HCT116 (cell line): Measurements from ENCODE around the gene RRP12. TPM values are rescaled to one million over a fixed set of nuclear protein-coding genes. Genes with fewer than 3 reads are reported as not detected.

Source experiments
- ATAC-seq: fragments of 200-7000 bp; cut with Tn5 transposase; 2 replicates; pipeline ENCODE4 v1.9.1; 2020; ENCODE audit warnings: mild to moderate bottlenecking, moderate library complexity
- BruUV-seq: library from RNA; stranded (reverse); fragments of 400-500 nt; replicated peaks from 2 replicates; lab custom pipeline; 2021; lab: Mats Ljungman, UMichigan
- CTCF ChIA-PET: fragments of 300-600 bp; sonication (Branson Sonifier 250); formaldehyde crosslinking; loops from one replicate; lab custom pipeline; 2021; ENCODE audit warnings: antibody characterized with exemption; lab: Charles Lee
- POLR2A ChIA-PET: fragments of 300-600, 350-600 bp; sonication (Branson Sonifier 250); formaldehyde crosslinking; loops from one replicate; lab custom pipeline; 2021; ENCODE audit warnings: antibody characterized with exemption; lab: Charles Lee
- RAD21 ChIA-PET, 2 experiments: fragments of 300-600 bp; sonication (Branson Sonifier 250); formaldehyde crosslinking; loops; one replicate each; lab custom pipeline; 2023; ENCODE audit warnings: low total read pairs in 2 of 2; ENCODE audit not compliant: uncharacterized antibody in 2 of 2, unreplicated experiment in 2 of 2, low non-redundant PET in 1 of 2; lab: Charles Lee
- DNase-seq: peaks from one replicate; pipeline ENCODE4 v3.0.0-alpha.2; 2010; ENCODE audit warnings: low read depth, low spot score
- H2AFZ ChIP-seq: fragments of 200-600 bp; shearing (Covaris generic), sonication (generic); 2 replicates; pipeline ENCODE4 v1.6.1; 2017; ENCODE audit warnings: low read depth, mixed run types, mixed read lengths, antibody characterized with exemption, low read length; ENCODE audit not compliant: poor library complexity, severe bottlenecking
- H3K27ac ChIP-seq: 2 replicates; pipeline ENCODE4 v1.5.1; 2012; ENCODE audit warnings: low read depth, low read length
- H3K27me3 ChIP-seq: fragments of 200-600 bp; sonication (generic); 2 replicates; pipeline ENCODE4 v1.6.1; 2016; ENCODE audit warnings: mixed run types, low read length, mixed read lengths; ENCODE audit not compliant: insufficient read depth
- H3K36me3 ChIP-seq, 2 experiments: fragments of 200-500 bp in 1 of 2; fragments of 200-600 bp in 1 of 2; sonication (Bioruptor generic) in 1 of 2; sonication (generic) in 1 of 2; 2 replicates each; pipeline versions ENCODE4 v1.5.1 to v1.6.1; 2014 to 2016; ENCODE audit warnings: low read length in 2 of 2, inconsistent platforms in 1 of 2, mixed read lengths in 1 of 2, mixed run types in 1 of 2; ENCODE audit not compliant: insufficient read depth in 2 of 2, control insufficient read depth in 1 of 2
- H3K4me1 ChIP-seq, 2 experiments: fragments of 200-600 bp in 1 of 2; sonication (generic) in 1 of 2; 2 replicates each; pipeline versions ENCODE4 v1.5.1 to v1.6.1; 2012 to 2017; ENCODE audit warnings: low read length in 2 of 2, inconsistent platforms in 1 of 2, mild to moderate bottlenecking in 1 of 2, mixed read lengths in 1 of 2, mixed run types in 1 of 2, moderate library complexity in 1 of 2; ENCODE audit not compliant: insufficient read depth in 2 of 2, control insufficient read depth in 1 of 2
- H3K4me2 ChIP-seq: fragments of 200-600 bp; sonication (generic); 2 replicates; pipeline ENCODE4 v1.6.1; 2017; ENCODE audit warnings: mixed run types, low read length, mixed read lengths
- H3K4me3 ChIP-seq, 2 experiments: fragments of 200-600 bp in 1 of 2; sonication (generic) in 1 of 2; replicated peaks in 1 of 2; 2 replicates each; pipeline ENCODE4 v1.5.1; 2011 to 2016; ENCODE audit warnings: low read length in 2 of 2, control low read depth in 1 of 2, low read depth in 1 of 2, mild to moderate bottlenecking in 1 of 2, mixed read lengths in 1 of 2, mixed run types in 1 of 2
- H3K79me2 ChIP-seq: fragments of 200-600 bp; sonication (generic); 2 replicates; pipeline ENCODE4 v1.6.1; 2017; ENCODE audit warnings: mild to moderate bottlenecking, mixed run types, low read length, moderate library complexity, mixed read lengths; ENCODE audit not compliant: insufficient read depth
- H3K9ac ChIP-seq: fragments of 200-600 bp; sonication (generic); 2 replicates; pipeline ENCODE4 v1.6.1; 2016; ENCODE audit warnings: low read length, mixed read lengths
- H3K9me2 ChIP-seq: fragments of 200-600 bp; sonication (generic), shearing (Covaris generic); 2 replicates; pipeline ENCODE4 v1.6.1; 2017; ENCODE audit warnings: mixed run types, mild to moderate bottlenecking, moderate library complexity; ENCODE audit not compliant: insufficient read depth
- H3K9me3 ChIP-seq, 2 experiments: fragments of 200-500 bp in 1 of 2; fragments of 200-600 bp in 1 of 2; sonication (Bioruptor generic) in 1 of 2; sonication (generic) in 1 of 2; 2 replicates each; pipeline ENCODE4 v1.6.1; 2014 to 2017; ENCODE audit warnings: low read length in 2 of 2, mixed read lengths in 2 of 2, inconsistent platforms in 1 of 2, low read depth in 1 of 2, mild to moderate bottlenecking in 1 of 2, mixed run types in 1 of 2, moderate library complexity in 1 of 2; ENCODE audit not compliant: control insufficient read depth in 1 of 2, insufficient read depth in 1 of 2
- H4K20me1 ChIP-seq: fragments of 200-600 bp; sonication (generic), shearing (Covaris generic); 2 replicates; pipeline ENCODE4 v1.6.1; 2017; ENCODE audit warnings: mixed run types, mild to moderate bottlenecking, moderate library complexity; ENCODE audit not compliant: insufficient read depth
- CEBPB ChIP-seq: IDR thresholded peaks from 2 replicates; pipeline ENCODE4 v1.6.1; 2012; ENCODE audit warnings: low read depth
- EGR1 ChIP-seq: IDR thresholded peaks from 2 replicates; pipeline ENCODE4 v1.6.1; 2012; ENCODE audit warnings: low read depth
- EZH2 ChIP-seq: fragments of 200-600 bp; sonication (generic); IDR thresholded peaks from 2 replicates; pipeline ENCODE4 v1.6.1; 2017; ENCODE audit warnings: antibody characterized with exemption, mixed run types
- SIN3A ChIP-seq: IDR thresholded peaks from 2 replicates; pipeline ENCODE4 v1.6.1; 2012; ENCODE audit warnings: low read depth
- YY1 ChIP-seq: IDR thresholded peaks from 2 replicates; pipeline ENCODE4 v1.6.1; 2011; ENCODE audit warnings: low read length, low read depth, moderate library complexity, mild to moderate bottlenecking; ENCODE audit not compliant: insufficient replicate concordance; ENCODE audit errors: extremely low read depth
- intact Hi-C: fragments of 100-400 bp; cut with micrococcal nuclease; formaldehyde crosslinking; loops from 2 replicates; pipeline ENCODE4 v1.10.0; 2022
- total RNA-seq: library from RNA; stranded (reverse); gene quantifications from one replicate; pipeline ENCODE4 v1.2.1, GENCODE V29; 2021; ENCODE audit not compliant: unreplicated experiment
- TF ChIP-seq, protein P1 (sequence below): IDR thresholded peaks from 2 replicates; pipeline ENCODE4 v1.6.1; 2011; ENCODE audit warnings: mild to moderate bottlenecking, low read length, moderate library complexity; ENCODE audit not compliant: insufficient replicate concordance; ENCODE audit errors: extremely low read depth
- TF ChIP-seq, protein P2 (sequence below), 3 experiments: fragments of 200-600 bp in 1 of 3; sonication (generic) in 1 of 3; IDR thresholded peaks in 2 of 3; conservative IDR thresholded peaks in 1 of 3; 2 replicates each; pipeline ENCODE4 v1.5.1; 2012 to 2017; ENCODE audit warnings: low read depth in 2 of 3, low read length in 2 of 3, antibody characterized with exemption in 1 of 3, borderline replicate concordance in 1 of 3, control low read depth in 1 of 3, mild to moderate bottlenecking in 1 of 3, mixed read lengths in 1 of 3, mixed run types in 1 of 3, moderate library complexity in 1 of 3; ENCODE audit not compliant: insufficient read depth in 1 of 3
- TF ChIP-seq, protein P3 (sequence below): IDR thresholded peaks from 2 replicates; pipeline ENCODE4 v1.6.1; 2012

Gene RRP12
- total RNA-seq, 1 experiment from 2014 or later: 67.0 TPM

DNA sequence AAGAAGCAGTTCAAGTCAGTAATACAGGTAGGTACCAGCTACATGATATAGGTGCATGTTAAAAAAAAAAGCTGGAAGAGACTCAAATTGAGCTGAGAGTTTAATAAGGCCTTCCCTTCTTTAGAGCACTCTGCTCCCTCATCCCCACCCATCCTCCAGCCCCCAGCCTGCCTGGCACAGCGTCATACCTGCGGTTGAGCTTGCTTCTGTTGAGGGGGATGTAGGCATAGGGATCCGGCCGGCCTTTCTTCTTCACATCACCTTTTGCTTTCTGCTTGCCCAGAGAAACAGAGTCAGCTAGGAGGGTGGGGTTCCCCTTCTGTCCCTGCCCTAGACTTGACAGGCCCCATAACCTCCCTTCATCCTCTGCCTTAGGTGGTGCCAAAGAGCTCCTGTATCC, 42.8 kb downstream of the RRP12 start (continued):
- TF ChIP-seq, protein P1, sequence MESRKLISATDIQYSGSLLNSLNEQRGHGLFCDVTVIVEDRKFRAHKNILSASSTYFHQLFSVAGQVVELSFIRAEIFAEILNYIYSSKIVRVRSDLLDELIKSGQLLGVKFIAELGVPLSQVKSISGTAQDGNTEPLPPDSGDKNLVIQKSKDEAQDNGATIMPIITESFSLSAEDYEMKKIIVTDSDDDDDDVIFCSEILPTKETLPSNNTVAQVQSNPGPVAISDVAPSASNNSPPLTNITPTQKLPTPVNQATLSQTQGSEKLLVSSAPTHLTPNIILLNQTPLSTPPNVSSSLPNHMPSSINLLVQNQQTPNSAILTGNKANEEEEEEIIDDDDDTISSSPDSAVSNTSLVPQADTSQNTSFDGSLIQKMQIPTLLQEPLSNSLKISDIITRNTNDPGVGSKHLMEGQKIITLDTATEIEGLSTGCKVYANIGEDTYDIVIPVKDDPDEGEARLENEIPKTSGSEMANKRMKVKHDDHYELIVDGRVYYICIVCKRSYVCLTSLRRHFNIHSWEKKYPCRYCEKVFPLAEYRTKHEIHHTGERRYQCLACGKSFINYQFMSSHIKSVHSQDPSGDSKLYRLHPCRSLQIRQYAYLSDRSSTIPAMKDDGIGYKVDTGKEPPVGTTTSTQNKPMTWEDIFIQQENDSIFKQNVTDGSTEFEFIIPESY: no peak
- TF ChIP-seq EGR1 (no peak), SIN3A (no peak), EZH2 (no peak)
- TF ChIP-seq, protein P2, sequence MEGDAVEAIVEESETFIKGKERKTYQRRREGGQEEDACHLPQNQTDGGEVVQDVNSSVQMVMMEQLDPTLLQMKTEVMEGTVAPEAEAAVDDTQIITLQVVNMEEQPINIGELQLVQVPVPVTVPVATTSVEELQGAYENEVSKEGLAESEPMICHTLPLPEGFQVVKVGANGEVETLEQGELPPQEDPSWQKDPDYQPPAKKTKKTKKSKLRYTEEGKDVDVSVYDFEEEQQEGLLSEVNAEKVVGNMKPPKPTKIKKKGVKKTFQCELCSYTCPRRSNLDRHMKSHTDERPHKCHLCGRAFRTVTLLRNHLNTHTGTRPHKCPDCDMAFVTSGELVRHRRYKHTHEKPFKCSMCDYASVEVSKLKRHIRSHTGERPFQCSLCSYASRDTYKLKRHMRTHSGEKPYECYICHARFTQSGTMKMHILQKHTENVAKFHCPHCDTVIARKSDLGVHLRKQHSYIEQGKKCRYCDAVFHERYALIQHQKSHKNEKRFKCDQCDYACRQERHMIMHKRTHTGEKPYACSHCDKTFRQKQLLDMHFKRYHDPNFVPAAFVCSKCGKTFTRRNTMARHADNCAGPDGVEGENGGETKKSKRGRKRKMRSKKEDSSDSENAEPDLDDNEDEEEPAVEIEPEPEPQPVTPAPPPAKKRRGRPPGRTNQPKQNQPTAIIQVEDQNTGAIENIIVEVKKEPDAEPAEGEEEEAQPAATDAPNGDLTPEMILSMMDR (IDR thresholded peaks at IDR 0.05 in 2 of 3, conservative IDR thresholded peaks at IDR 0.05 in 1 of 3; ENCODE audit: borderline replicate concordance in 1 of 3, insufficient read depth in 1 of 3, low read depth in 2 of 3, low read length in 2 of 3): no peak
- TF ChIP-seq, protein P3, sequence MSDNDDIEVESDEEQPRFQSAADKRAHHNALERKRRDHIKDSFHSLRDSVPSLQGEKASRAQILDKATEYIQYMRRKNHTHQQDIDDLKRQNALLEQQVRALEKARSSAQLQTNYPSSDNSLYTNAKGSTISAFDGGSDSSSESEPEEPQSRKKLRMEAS: no peak

GRCh38 chr10:97356918-97357317, 44.2 kb downstream of the RRP12 start:
- Histone ChIP-seq H3K27me3 (no peaks in the 10 kb centered on the region), H3K9ac (no peak overlapping the region), H3K27ac (no peak overlapping the region), H3K4me2 (no peak overlapping the region), H3K9me2 (no peaks in the 10 kb centered on the region), H3K9me3 (no peaks in the 10 kb centered on the region), H3K4me3 (no peak overlapping the region), H3K36me3 (peaks cover 21 to 46% of the 10 kb centered on the region in 2 experiments; a peak in 3 of 4 replicates), H3K79me2 (no peaks in the 10 kb centered on the region), H2AFZ (no peak overlapping the region), H4K20me1 (no peaks in the 10 kb centered on the region), H3K4me1 (no peaks in the 10 kb centered on the region)
- ChIA-PET POLR2A (no interaction called here), RAD21 (no interaction called here), CTCF (interaction anchor here (1.1 kb wide), 1 partner anchor 78 kb away, joined by 3 read pairs; no protein-coding TSS in a partner anchor)
- intact Hi-C loops: loop anchor here (5.0 kb wide), 1 partner anchor 285 kb away; no protein-coding TSS in a partner anchor
- ATAC-seq (no peak), DNase-seq (no peak)
- no peak for TF ChIP-seq CEBPB
- TF ChIP-seq EZH2: no peak
- TF ChIP-seq YY1: no peak
- no peak for TF ChIP-seq SIN3A
- BruUV-seq: no TSS peak
